Neuronal stem cell (in vitro differentiated cells): ENCODE data around the gene GPT2. TPM values are rescaled to one million over a fixed set of nuclear protein-coding genes. Genes with fewer than 3 reads are reported as not detected.

ENCODE experiments used
- DNase-seq: peaks from one replicate; pipeline ENCODE4 v3.0.0-alpha.2; 2013; ENCODE audit warnings: low spot score
- H2AFZ ChIP-seq: one replicate; pipeline ENCODE4 v1.6.1; 2013; ENCODE audit warnings: mild to moderate bottlenecking, low read length, inconsistent platforms
- H2AK5ac ChIP-seq: 2 replicates; pipeline ENCODE4 v1.6.1; 2013; ENCODE audit warnings: low read depth, mild to moderate bottlenecking, inconsistent platforms, low read length, moderate library complexity, mixed read lengths
- H2BK120ac ChIP-seq: 2 replicates; pipeline ENCODE4 v1.6.1; 2013; ENCODE audit warnings: low read depth, mild to moderate bottlenecking, inconsistent platforms, low read length, moderate library complexity, mixed read lengths
- H2BK12ac ChIP-seq: one replicate; pipeline ENCODE4 v1.6.1; 2013; ENCODE audit warnings: low read length, inconsistent platforms
- H2BK15ac ChIP-seq: 2 replicates; pipeline ENCODE4 v1.6.1; 2013; ENCODE audit warnings: mild to moderate bottlenecking, low read length, inconsistent platforms, mixed read lengths
- H2BK5ac ChIP-seq: one replicate; pipeline ENCODE4 v1.6.1; 2013; ENCODE audit warnings: inconsistent platforms, mild to moderate bottlenecking, low read length, moderate library complexity
- H3K14ac ChIP-seq: one replicate; pipeline ENCODE4 v1.6.1; 2013; ENCODE audit warnings: low read length, inconsistent platforms
- H3K18ac ChIP-seq: 2 replicates; pipeline ENCODE4 v1.6.1; 2013; ENCODE audit warnings: low read length, inconsistent platforms
- H3K23ac ChIP-seq: 2 replicates; pipeline ENCODE4 v1.6.1; 2013; ENCODE audit warnings: low read depth, mild to moderate bottlenecking, mixed read lengths, low read length, inconsistent platforms; ENCODE audit not compliant: poor library complexity
- H3K27ac ChIP-seq: replicated peaks from 3 replicates; pipeline ENCODE4 v1.5.1; 2013; ENCODE audit warnings: low read length, inconsistent platforms
- H3K27me3 ChIP-seq, 3 experiments: 2 replicates each; pipeline ENCODE4 v1.6.1; 2013; ENCODE audit warnings: low read length in 3 of 3, mild to moderate bottlenecking in 2 of 3, inconsistent platforms in 1 of 3, low read depth in 1 of 3, mixed read lengths in 1 of 3, moderate library complexity in 1 of 3; ENCODE audit not compliant: control insufficient read depth in 3 of 3, insufficient read depth in 3 of 3
- H3K36me3 ChIP-seq, 2 donors: replicated peaks in 1 of 2; 2 replicates each; pipeline ENCODE4 v1.6.1; 2013; ENCODE audit warnings: low read length in 2 of 2; ENCODE audit not compliant: control insufficient read depth in 2 of 2, insufficient read depth in 2 of 2
- H3K4ac ChIP-seq: 2 replicates; pipeline ENCODE4 v1.6.1; 2013; ENCODE audit warnings: inconsistent platforms, mild to moderate bottlenecking, low read length, moderate library complexity
- H3K4me1 ChIP-seq, 2 donors: 1 replicate in 1 of 2; 2 replicates in 1 of 2; pipeline ENCODE4 v1.6.1; 2013; ENCODE audit warnings: low read length in 2 of 2, low read depth in 1 of 2; ENCODE audit not compliant: control insufficient read depth in 2 of 2, insufficient read depth in 1 of 2
- H3K4me2 ChIP-seq: one replicate; pipeline ENCODE4 v1.6.1; 2013; ENCODE audit warnings: mild to moderate bottlenecking, low read length, inconsistent platforms; ENCODE audit not compliant: insufficient read depth, poor library complexity, severe bottlenecking
- H3K4me3 ChIP-seq, 2 donors: 2 replicates each; pipeline ENCODE4 v1.5.1; 2013; ENCODE audit warnings: low read length in 2 of 2, mild to moderate bottlenecking in 2 of 2, inconsistent platforms in 1 of 2, moderate library complexity in 1 of 2
- H3K79me1 ChIP-seq: one replicate; pipeline ENCODE4 v1.6.1; 2013; ENCODE audit warnings: low read depth, mild to moderate bottlenecking, inconsistent platforms, low read length, moderate library complexity
- H3K9ac ChIP-seq: one replicate; pipeline ENCODE4 v1.6.1; 2013; ENCODE audit warnings: mild to moderate bottlenecking, low read depth, low read length, inconsistent platforms; ENCODE audit not compliant: poor library complexity
- H3K9me3 ChIP-seq, 2 donors: replicated peaks in 1 of 2; 2 replicates each; pipeline versions ENCODE3 to v1.6.1; 2013; ENCODE audit warnings: low read length in 2 of 2, mild to moderate bottlenecking in 2 of 2, inconsistent platforms in 1 of 2, low read depth in 1 of 2, mixed read lengths in 1 of 2, moderate library complexity in 1 of 2; ENCODE audit not compliant: control insufficient read depth in 2 of 2, insufficient read depth in 1 of 2
- H4K8ac ChIP-seq: one replicate; pipeline ENCODE4 v1.6.1; 2013; ENCODE audit warnings: low read depth, mild to moderate bottlenecking, inconsistent platforms, low read length, moderate library complexity
- H4K91ac ChIP-seq: one replicate; pipeline ENCODE4 v1.6.1; 2013; ENCODE audit warnings: low read length, low read depth, mild to moderate bottlenecking, inconsistent platforms; ENCODE audit not compliant: poor library complexity
- WGBS, 2 donors: extraction: QIAGEN DNeasy Blood & Tissue Kit; methylation state at CpG; one replicate each; pipeline ENCODE4 v1.1.7; 2013; ENCODE audit warnings: missing lambda C conversion rate in 2 of 2, mixed read lengths in 1 of 2; ENCODE audit not compliant: insufficient read length in 2 of 2, insufficient replicate concordance in 1 of 2; ENCODE audit errors: extremely low coverage in 2 of 2; 5-methylcytosine and 5-hydroxymethylcytosine counted together
- polyA plus RNA-seq, 2 experiments: library from polyadenylated mRNA; stranded (reverse); fragments of 200-250 nt; gene quantifications; one replicate each; pipeline ENCODE4 v1.2.3, GENCODE V29; 2013

The GPT2 gene, protein sequence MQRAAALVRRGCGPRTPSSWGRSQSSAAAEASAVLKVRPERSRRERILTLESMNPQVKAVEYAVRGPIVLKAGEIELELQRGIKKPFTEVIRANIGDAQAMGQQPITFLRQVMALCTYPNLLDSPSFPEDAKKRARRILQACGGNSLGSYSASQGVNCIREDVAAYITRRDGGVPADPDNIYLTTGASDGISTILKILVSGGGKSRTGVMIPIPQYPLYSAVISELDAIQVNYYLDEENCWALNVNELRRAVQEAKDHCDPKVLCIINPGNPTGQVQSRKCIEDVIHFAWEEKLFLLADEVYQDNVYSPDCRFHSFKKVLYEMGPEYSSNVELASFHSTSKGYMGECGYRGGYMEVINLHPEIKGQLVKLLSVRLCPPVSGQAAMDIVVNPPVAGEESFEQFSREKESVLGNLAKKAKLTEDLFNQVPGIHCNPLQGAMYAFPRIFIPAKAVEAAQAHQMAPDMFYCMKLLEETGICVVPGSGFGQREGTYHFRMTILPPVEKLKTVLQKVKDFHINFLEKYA
- polyA plus RNA-seq (2013, experiment 1 of 2), result 19.5 TPM
- polyA plus RNA-seq (2013, experiment 2 of 2), result 19.1 TPM

DNA sequence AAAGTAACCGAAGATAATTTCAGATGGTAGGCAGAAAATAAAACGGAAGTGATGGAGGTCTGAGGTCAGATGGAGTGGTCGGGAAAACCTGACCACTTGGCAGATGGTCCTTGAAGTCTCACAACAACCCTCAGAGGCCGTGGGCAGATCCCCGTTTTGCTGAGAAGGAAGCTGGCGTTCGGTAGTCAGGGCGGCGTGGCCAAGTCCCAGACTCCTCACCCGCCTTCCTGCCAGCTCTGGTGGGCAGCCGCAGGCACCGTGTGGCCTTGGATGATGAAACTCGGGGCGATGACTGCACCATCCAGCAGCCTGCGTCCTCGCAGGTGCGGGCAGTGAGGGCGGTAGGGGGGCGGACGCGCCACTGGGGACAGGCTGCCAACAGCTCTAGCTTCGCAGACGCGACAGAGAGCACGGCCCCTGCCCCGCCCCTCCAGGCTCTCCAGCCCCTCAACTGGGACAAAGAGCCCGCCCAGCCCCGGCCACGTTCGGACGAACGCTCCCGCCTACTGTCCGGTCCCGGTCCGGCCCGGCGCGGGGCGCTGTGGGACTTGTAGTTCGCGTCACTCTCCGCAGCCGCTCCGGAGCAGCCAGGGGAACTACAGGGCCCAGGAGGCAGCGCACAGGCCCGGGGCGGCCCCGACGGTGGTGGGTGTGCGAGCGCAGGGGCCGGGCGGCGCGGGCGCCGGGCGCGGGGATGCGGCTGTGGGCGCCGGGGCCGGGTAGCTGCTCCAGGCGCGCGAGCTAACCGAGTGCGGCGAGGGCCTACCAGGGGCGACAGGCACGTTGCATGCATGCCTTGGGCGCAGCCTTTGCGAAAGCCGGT lies at the start of gene GPT2:
GPT2 (plus strand) TSS at position 673 of the 823 bp plus-strand sequence. CDS start 354 bp downstream, outside the sequence.
- no peaks in the 10 kb centered on the region for H3K9me3 ChIP-seq
- H2BK120ac ChIP-seq, result no peak within 1 kb of the TSS

DNA sequence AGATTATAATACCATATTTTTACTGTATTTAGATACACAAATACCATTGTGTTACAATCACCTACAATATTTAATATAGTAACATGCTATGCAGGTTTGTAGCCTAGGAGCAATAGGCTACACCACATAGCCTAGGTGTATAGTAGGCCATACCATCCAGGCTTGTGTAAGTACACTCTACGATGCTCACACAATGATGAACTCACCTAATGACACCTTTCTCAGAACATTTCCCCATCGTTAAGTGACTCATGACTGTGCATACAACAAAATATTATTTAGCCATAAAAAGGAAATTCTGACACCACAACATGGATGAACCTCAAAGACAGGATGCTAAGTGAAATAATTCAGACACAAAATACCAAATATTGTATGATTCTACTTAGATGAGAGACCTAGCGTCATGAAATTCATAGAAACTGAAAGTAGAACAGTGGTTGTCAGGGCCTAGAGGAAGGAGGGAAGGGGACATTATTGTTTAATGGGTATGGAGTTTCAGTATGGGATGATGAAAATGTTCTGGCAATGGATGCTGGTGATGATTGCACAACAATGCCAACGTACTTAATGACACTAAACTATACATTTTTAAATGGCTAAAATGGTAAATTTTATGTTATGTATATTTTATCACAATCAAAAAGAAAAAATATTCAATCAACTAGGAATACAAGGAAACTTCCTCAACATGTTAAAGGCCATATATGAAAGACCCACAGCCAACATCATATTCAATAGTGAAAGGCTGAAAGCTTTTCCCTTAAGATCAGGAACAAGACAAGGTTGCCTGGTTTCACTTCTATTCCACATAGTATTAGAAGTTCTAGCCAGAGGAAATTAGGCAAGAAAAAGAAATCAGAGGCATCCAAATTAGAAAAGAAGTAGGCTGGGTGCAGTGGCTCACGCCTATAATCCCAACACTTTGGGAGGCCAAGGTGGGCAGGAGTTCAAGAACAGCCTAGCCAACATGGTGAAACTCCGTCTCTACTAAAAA lies 47.3 kb upstream of the GPT2 start:
- Histone ChIP-seq H2BK120ac (no peak overlapping the region), H3K23ac (no peak overlapping the region), H3K4ac (no peak overlapping the region), H3K18ac (no peak overlapping the region), H2AK5ac (no peak overlapping the region), H3K4me2 (no peak overlapping the region), H4K8ac (no peak overlapping the region), H3K79me1 (peaks cover 1% of the 10 kb centered on the region), H2BK5ac (no peak overlapping the region), H3K4me1 (no peaks in the 10 kb centered on the region), H3K9me3 (no peaks in the 10 kb centered on the region), H4K91ac (no peak overlapping the region), H3K4me3 (no peak overlapping the region), H2BK12ac (no peak overlapping the region), H3K14ac (no peak overlapping the region), H3K27ac (no peak overlapping the region), H2AFZ (no peak overlapping the region), H3K9ac (no peak overlapping the region), H3K27me3 (peaks cover 0 to 16% (median 0%) of the 10 kb centered on the region in 3 experiments), H2BK15ac (no peak overlapping the region), H3K36me3 (no peaks in the 10 kb centered on the region)
- no CpG with 5 or more reads among the region's 6 CpGs for WGBS, 2 donors
- DNase-seq, result no peak

More for the DNA sequence above, at the start of gene GPT2:
- peak within 1 kb of the TSS; percentile 98 for H3K14ac ChIP-seq
- H3K79me1 ChIP-seq, result peaks cover 11% of the 10 kb centered on the region
- peaks cover 3 to 29% of the 10 kb centered on the region in 2 donors for H3K36me3 ChIP-seq
- H2BK12ac ChIP-seq, result no peak within 1 kb of the TSS
- peak within 1 kb of the TSS; percentile 14 for H2BK5ac ChIP-seq
- H2BK15ac ChIP-seq, result peak within 1 kb of the TSS; percentile 73
- H4K91ac ChIP-seq, result no peak within 1 kb of the TSS
- H3K23ac ChIP-seq, result peak within 1 kb of the TSS; percentile 94
- H3K4me3 ChIP-seq, result peak within 1 kb of the TSS; percentile 97 to 98
- peak within 1 kb of the TSS; percentile 94 for H3K4me2 ChIP-seq
- H2AK5ac ChIP-seq, result peak within 1 kb of the TSS; percentile 64
- H3K9ac ChIP-seq, result peak within 1 kb of the TSS; percentile 98
- WGBS, 2 donors, result no CpG with 5 or more reads among the region's 75 CpGs
- no peak within 1 kb of the TSS for H3K4ac ChIP-seq
- H4K8ac ChIP-seq, result no peak within 1 kb of the TSS
- peak within 1 kb of the TSS; percentile 100 for H3K18ac ChIP-seq
- peaks cover 0 to 29% (median 0%) of the 10 kb centered on the region in 3 experiments for H3K27me3 ChIP-seq
- H3K27ac ChIP-seq, result peak within 1 kb of the TSS; percentile 53
- peak within 1 kb of the TSS; percentile 96 for H2AFZ ChIP-seq
- H3K4me1 ChIP-seq, result peaks cover 12 to 17% of the 10 kb centered on the region in 2 donors
- DNase-seq, result peak; percentile 93

DNA sequence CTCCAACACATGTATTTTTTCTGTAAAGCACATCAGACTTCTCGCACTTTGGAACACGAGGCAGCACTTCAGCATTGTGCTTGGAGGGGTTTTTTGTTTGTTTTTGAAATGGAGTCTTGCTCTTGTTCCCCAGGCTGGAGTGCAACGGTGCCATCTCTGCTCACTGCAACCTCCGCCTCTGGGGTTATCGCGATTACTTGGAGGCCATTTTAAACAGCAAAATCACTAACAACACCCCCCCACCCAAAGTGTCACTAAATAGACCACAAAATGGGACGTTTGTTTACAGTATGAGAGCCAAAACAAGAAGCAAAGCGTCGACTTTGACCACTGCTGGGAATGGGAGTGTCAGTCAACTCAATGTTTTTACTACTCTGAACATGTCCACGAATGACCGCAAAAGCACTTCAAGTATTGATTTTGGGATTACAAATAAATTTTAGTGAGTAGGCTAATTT lies 44.1 kb upstream of the GPT2 start:
- H2BK12ac ChIP-seq, result no peak overlapping the region
- H2BK120ac ChIP-seq, result no peak overlapping the region
- no peak overlapping the region for H3K4ac ChIP-seq
- no CpG with 5 or more reads among the region's 11 CpGs for WGBS, 2 donors
- no peaks in the 10 kb centered on the region for H3K36me3 ChIP-seq
- no peak overlapping the region for H3K4me2 ChIP-seq
- peaks cover 2% of the 10 kb centered on the region for H3K79me1 ChIP-seq
- no peaks in the 10 kb centered on the region for H3K4me1 ChIP-seq
- no peak overlapping the region for H3K9ac ChIP-seq
- no peaks in the 10 kb centered on the region for H3K27me3 ChIP-seq
- H3K27ac ChIP-seq, result no peak overlapping the region
- H3K9me3 ChIP-seq, result peaks cover 0 to 4% of the 10 kb centered on the region in 2 donors
- H3K18ac ChIP-seq, result no peak overlapping the region
- H4K8ac ChIP-seq, result no peak overlapping the region
- H2AK5ac ChIP-seq, result no peak overlapping the region
- DNase-seq, result no peak
- no peak overlapping the region for H3K23ac ChIP-seq
- no peak overlapping the region for H2BK15ac ChIP-seq
- peak overlapping the region; percentile 66 for H2AFZ ChIP-seq
- H2BK5ac ChIP-seq, result no peak overlapping the region
- H3K14ac ChIP-seq, result no peak overlapping the region
- no peak overlapping the region for H3K4me3 ChIP-seq
- H4K91ac ChIP-seq, result no peak overlapping the region
